ENCODE measurements around the gene TSHZ2.

DNA sequence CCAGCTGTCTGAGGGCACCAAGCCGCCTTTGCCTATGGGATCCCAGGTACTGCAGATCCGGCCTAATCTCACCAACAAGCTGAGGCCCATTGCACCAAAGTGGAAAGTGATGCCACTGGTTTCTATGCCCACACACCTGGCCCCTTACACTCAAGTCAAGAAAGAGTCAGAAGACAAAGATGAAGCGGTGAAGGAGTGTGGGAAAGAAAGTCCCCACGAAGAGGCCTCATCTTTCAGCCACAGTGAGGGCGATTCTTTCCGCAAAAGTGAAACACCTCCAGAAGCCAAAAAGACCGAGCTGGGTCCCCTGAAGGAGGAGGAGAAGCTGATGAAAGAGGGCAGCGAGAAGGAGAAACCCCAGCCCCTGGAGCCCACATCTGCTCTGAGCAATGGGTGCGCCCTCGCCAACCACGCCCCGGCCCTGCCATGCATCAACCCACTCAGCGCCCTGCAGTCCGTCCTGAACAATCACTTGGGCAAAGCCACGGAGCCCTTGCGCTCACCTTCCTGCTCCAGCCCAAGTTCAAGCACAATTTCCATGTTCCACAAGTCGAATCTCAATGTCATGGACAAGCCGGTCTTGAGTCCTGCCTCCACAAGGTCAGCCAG lies 283.0 kb downstream of the TSHZ2 start:
- TF ChIP-seq, protein P1, sequence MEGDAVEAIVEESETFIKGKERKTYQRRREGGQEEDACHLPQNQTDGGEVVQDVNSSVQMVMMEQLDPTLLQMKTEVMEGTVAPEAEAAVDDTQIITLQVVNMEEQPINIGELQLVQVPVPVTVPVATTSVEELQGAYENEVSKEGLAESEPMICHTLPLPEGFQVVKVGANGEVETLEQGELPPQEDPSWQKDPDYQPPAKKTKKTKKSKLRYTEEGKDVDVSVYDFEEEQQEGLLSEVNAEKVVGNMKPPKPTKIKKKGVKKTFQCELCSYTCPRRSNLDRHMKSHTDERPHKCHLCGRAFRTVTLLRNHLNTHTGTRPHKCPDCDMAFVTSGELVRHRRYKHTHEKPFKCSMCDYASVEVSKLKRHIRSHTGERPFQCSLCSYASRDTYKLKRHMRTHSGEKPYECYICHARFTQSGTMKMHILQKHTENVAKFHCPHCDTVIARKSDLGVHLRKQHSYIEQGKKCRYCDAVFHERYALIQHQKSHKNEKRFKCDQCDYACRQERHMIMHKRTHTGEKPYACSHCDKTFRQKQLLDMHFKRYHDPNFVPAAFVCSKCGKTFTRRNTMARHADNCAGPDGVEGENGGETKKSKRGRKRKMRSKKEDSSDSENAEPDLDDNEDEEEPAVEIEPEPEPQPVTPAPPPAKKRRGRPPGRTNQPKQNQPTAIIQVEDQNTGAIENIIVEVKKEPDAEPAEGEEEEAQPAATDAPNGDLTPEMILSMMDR (IDR thresholded peaks at IDR 0.05; ENCODE audit: low read length) = no peak
- TF ChIP-seq EZH2 (IDR thresholded peaks at IDR 0.05; ENCODE audit: borderline replicate concordance, low read length) = no peak

Data from OCI-LY1 (cell line).